Measurements from ENCODE around the gene PLA2G4E.

PLA2G4E gene

GRCh38 chr15:41950489-41950888, 70.4 kb downstream of the PLA2G4E start:
- Histone ChIP-seq H3K27me3 (ENCODE audit: insufficient read depth, insufficient read length) (no peaks in the 10 kb centered on the region), H3K36me3 (ENCODE audit: insufficient read depth, insufficient read length, low read length) (peaks cover 43% of the 10 kb centered on the region), H3K4me3 (ENCODE audit: insufficient read length, low read depth) (no peak overlapping the region), H3K9me3 (ENCODE audit: insufficient read depth, low read length) (no peaks in the 10 kb centered on the region), H3K9ac (ENCODE audit: insufficient read length, low read depth) (no peak overlapping the region), H3K4me1 (ENCODE audit: insufficient read depth, insufficient read length) (peaks cover 9% of the 10 kb centered on the region)
- DNase-seq (ENCODE audit: low read depth, low spot score) = no peak
- TF ChIP-seq SUZ12 (IDR thresholded peaks at IDR 0.05; ENCODE audit: extremely low read depth, insufficient read depth, insufficient read length) (no peak), ZNF274 (IDR thresholded peaks at IDR 0.05; ENCODE audit: low read depth, low read length) (no peak), YY1 (IDR thresholded peaks at IDR 0.05; ENCODE audit: insufficient read depth, insufficient read length) (no peak)

GRCh38 chr15:41950127-41950483, 70.7 kb downstream of the PLA2G4E start:
- Histone ChIP-seq H3K27me3 (ENCODE audit: insufficient read depth, insufficient read length) (no peaks in the 10 kb centered on the region), H3K36me3 (ENCODE audit: insufficient read depth, insufficient read length, low read length) (peaks cover 43% of the 10 kb centered on the region), H3K9ac (ENCODE audit: insufficient read length, low read depth) (no peak overlapping the region), H3K4me3 (ENCODE audit: insufficient read length, low read depth) (no peak overlapping the region), H3K9me3 (ENCODE audit: insufficient read depth, low read length) (no peaks in the 10 kb centered on the region), H3K4me1 (ENCODE audit: insufficient read depth, insufficient read length) (peaks cover 10% of the 10 kb centered on the region)
- TF ChIP-seq YY1 (IDR thresholded peaks at IDR 0.05; ENCODE audit: insufficient read depth, insufficient read length) = no peak
- no peak for TF ChIP-seq ZNF274 (IDR thresholded peaks at IDR 0.05; ENCODE audit: low read depth, low read length)
- no peak for TF ChIP-seq SUZ12 (IDR thresholded peaks at IDR 0.05; ENCODE audit: extremely low read depth, insufficient read depth, insufficient read length)
- no peak for DNase-seq (ENCODE audit: low read depth, low spot score)

DNA sequence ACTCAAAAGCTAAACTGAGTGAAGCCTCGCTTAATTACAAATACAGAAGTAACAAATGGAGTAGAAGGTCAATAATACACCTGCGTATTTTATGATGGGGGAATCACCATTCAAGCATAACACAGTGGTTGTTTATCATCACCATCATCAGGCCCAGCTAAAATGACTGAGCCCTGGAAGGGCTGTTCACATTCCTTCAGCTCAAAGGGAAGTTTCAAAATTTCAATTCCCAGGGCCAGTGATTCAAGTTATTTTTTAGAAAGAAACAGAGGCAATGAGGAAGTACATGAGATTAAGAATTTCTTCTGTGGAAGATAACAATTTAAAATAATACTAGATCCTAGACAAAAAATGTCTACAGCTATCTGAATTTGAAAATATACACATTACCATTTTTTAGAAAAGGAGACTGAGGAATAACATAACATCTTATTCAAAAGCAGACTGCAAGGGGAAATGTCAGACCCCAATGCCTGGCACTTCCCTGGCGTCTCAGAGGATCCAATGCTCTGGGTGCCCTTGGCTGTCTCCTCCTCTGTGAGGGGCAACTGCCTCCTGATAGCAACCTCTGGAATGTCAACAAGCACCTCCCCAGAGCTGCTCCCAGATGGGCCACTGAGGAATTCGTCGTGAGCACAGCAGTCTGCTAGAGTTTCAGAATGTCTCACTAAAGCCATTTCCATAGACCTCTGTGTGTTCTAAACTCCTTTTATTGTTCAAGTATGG, 71.3 kb downstream of the PLA2G4E start:
- Histone ChIP-seq H3K9me3 (ENCODE audit: insufficient read depth, low read length) (no peaks in the 10 kb centered on the region), H3K36me3 (ENCODE audit: insufficient read depth, insufficient read length, low read length) (peaks cover 43% of the 10 kb centered on the region), H3K4me1 (ENCODE audit: insufficient read depth, insufficient read length) (peaks cover 10% of the 10 kb centered on the region), H3K9ac (ENCODE audit: insufficient read length, low read depth) (no peak overlapping the region), H3K27me3 (ENCODE audit: insufficient read depth, insufficient read length) (no peaks in the 10 kb centered on the region), H3K4me3 (ENCODE audit: insufficient read length, low read depth) (no peak overlapping the region)
- no peak for TF ChIP-seq SUZ12 (IDR thresholded peaks at IDR 0.05; ENCODE audit: extremely low read depth, insufficient read depth, insufficient read length)
- no peak for TF ChIP-seq YY1 (IDR thresholded peaks at IDR 0.05; ENCODE audit: insufficient read depth, insufficient read length)
- TF ChIP-seq ZNF274 (IDR thresholded peaks at IDR 0.05; ENCODE audit: low read depth, low read length) = no peak
- DNase-seq (ENCODE audit: low read depth, low spot score) = no peak

GRCh38 chr15:41948490-41948889, 72.4 kb downstream of the PLA2G4E start:
- H3K4me1 ChIP-seq (ENCODE audit: insufficient read depth, insufficient read length) = peaks cover 12% of the 10 kb centered on the region
- H3K36me3 ChIP-seq (ENCODE audit: insufficient read depth, insufficient read length, low read length) = peaks cover 36% of the 10 kb centered on the region
- DNase-seq (ENCODE audit: low read depth, low spot score) = no peak

DNA sequence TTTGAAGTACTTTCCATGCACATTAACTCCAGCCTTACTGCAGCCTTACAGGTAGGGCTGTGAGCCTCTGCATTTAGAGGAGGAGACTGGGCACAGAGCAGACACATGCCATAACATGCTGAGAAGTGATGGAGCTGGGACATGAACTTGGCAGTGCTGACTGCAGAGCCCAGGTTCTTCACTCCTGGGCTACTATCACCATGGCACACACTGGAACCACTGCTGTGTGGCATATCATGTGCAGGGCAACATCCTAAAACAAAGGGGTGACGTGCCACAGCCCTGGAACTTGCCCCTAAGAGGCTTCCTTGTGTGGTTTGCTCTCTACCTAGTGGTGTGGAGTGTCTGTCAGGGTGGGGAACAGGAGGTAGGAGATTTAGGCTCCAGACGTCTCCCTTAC, 73.9 kb downstream of the PLA2G4E start:
- Histone ChIP-seq H3K9ac (ENCODE audit: insufficient read length, low read depth) (no peak overlapping the region), H3K4me3 (ENCODE audit: insufficient read length, low read depth) (no peak overlapping the region), H3K4me1 (ENCODE audit: insufficient read depth, insufficient read length) (peaks cover 12% of the 10 kb centered on the region), H3K9me3 (ENCODE audit: insufficient read depth, low read length) (no peaks in the 10 kb centered on the region), H3K36me3 (ENCODE audit: insufficient read depth, insufficient read length, low read length) (peaks cover 32% of the 10 kb centered on the region), H3K27me3 (ENCODE audit: insufficient read depth, insufficient read length) (no peaks in the 10 kb centered on the region)
- no peak for DNase-seq (ENCODE audit: low read depth, low spot score)
- no peak for TF ChIP-seq ZNF274 (IDR thresholded peaks at IDR 0.05; ENCODE audit: low read depth, low read length)
- no peak for TF ChIP-seq SUZ12 (IDR thresholded peaks at IDR 0.05; ENCODE audit: extremely low read depth, insufficient read depth, insufficient read length)
- no peak for TF ChIP-seq YY1 (IDR thresholded peaks at IDR 0.05; ENCODE audit: insufficient read depth, insufficient read length)

More at GRCh38 chr15:41948490-41948889, 72.4 kb downstream of the PLA2G4E start:
- no peak overlapping the region for H3K9ac ChIP-seq (ENCODE audit: insufficient read length, low read depth)
- no peak for TF ChIP-seq SUZ12 (IDR thresholded peaks at IDR 0.05; ENCODE audit: extremely low read depth, insufficient read depth, insufficient read length)
- no peak for TF ChIP-seq YY1 (IDR thresholded peaks at IDR 0.05; ENCODE audit: insufficient read depth, insufficient read length)
- TF ChIP-seq ZNF274 (IDR thresholded peaks at IDR 0.05; ENCODE audit: low read depth, low read length) = no peak
- H3K4me3 ChIP-seq (ENCODE audit: insufficient read length, low read depth) = no peak overlapping the region
- no peaks in the 10 kb centered on the region for H3K9me3 ChIP-seq (ENCODE audit: insufficient read depth, low read length)
- no peaks in the 10 kb centered on the region for H3K27me3 ChIP-seq (ENCODE audit: insufficient read depth, insufficient read length)

GRCh38 chr15:41945731-41946130, 75.1 kb downstream of the PLA2G4E start:
- Histone ChIP-seq H3K9ac (ENCODE audit: insufficient read length, low read depth) (peak overlapping the region; percentile 26), H3K36me3 (ENCODE audit: insufficient read depth, insufficient read length, low read length) (peaks cover 30% of the 10 kb centered on the region), H3K4me1 (ENCODE audit: insufficient read depth, insufficient read length) (peaks cover 16% of the 10 kb centered on the region), H3K9me3 (ENCODE audit: insufficient read depth, low read length) (no peaks in the 10 kb centered on the region), H3K27me3 (ENCODE audit: insufficient read depth, insufficient read length) (no peaks in the 10 kb centered on the region), H3K4me3 (ENCODE audit: insufficient read length, low read depth) (no peak overlapping the region)
- DNase-seq (ENCODE audit: low read depth, low spot score) = no peak
- TF ChIP-seq SUZ12 (IDR thresholded peaks at IDR 0.05; ENCODE audit: extremely low read depth, insufficient read depth, insufficient read length) (no peak), ZNF274 (IDR thresholded peaks at IDR 0.05; ENCODE audit: low read depth, low read length) (no peak), YY1 (IDR thresholded peaks at IDR 0.05; ENCODE audit: insufficient read depth, insufficient read length) (no peak)

DNA sequence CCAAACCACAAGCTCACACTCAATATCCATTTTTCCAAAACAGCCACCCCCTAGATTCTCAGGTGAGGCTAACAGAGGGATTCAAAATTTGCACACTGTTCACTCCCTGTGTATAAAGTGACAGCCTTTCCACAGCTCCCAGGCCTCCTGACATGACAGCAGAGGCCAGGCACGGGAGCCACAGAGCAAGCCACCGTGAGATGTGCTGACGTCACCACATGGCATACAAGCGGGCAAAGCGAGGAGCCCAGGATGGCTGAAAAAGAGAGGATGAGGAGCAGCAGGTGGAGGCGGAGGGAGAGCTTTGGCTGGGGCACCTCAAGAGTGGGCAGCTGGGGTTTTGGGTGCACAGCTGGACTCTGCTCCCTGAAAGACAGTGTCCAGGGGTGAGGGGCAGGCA, 75.6 kb downstream of the PLA2G4E start:
- TF ChIP-seq YY1 (IDR thresholded peaks at IDR 0.05; ENCODE audit: insufficient read depth, insufficient read length) (no peak), ZNF274 (IDR thresholded peaks at IDR 0.05; ENCODE audit: low read depth, low read length) (no peak), SUZ12 (IDR thresholded peaks at IDR 0.05; ENCODE audit: extremely low read depth, insufficient read depth, insufficient read length) (no peak)
- Histone ChIP-seq H3K27me3 (ENCODE audit: insufficient read depth, insufficient read length) (no peaks in the 10 kb centered on the region), H3K36me3 (ENCODE audit: insufficient read depth, insufficient read length, low read length) (peaks cover 30% of the 10 kb centered on the region), H3K9ac (ENCODE audit: insufficient read length, low read depth) (no peak overlapping the region), H3K9me3 (ENCODE audit: insufficient read depth, low read length) (no peaks in the 10 kb centered on the region), H3K4me3 (ENCODE audit: insufficient read length, low read depth) (no peak overlapping the region), H3K4me1 (ENCODE audit: insufficient read depth, insufficient read length) (peaks cover 11% of the 10 kb centered on the region)
- DNase-seq (ENCODE audit: low read depth, low spot score) = no peak

Measured in NT2/D1 (cell line).